HEK293T (cell line): Measurements from ENCODE around the gene CALCOCO2.

Experiments used
- BHLHE40 ChIP-seq: fragments of 450-650 bp; IDR thresholded peaks from 2 replicates; pipeline ENCODE4 v1.6.1; 2016; ENCODE audit warnings: mild to moderate bottlenecking, moderate library complexity, borderline replicate concordance
- FOXM1 ChIP-seq: fragments of 450-650 bp; IDR thresholded peaks from 2 replicates; pipeline ENCODE4 v1.6.1; 2017; ENCODE audit warnings: mild to moderate bottlenecking, borderline replicate concordance
- NFRKB ChIP-seq: fragments of 450-650 bp; IDR thresholded peaks from 2 replicates; pipeline ENCODE4 v1.6.1; 2016; ENCODE audit warnings: mild to moderate bottlenecking, moderate library complexity
- TARDBP ChIP-seq: fragments of 450-650 bp; IDR thresholded peaks from 2 replicates; pipeline ENCODE4 v1.6.1; 2016

- TF ChIP-seq TARDBP (no peak), BHLHE40 (no peak), FOXM1 (no peak), NFRKB (no peak)
Observed at GRCh38 chr17:48819466-48819865, 11.4 kb upstream of the CALCOCO2 start.
